ENCODE results near the gene C3orf18.
A peak's percentile ranks its signal among the peaks of the same experiment; 100 is the strongest.

The C3orf18 gene

GRCh38 chr3:50611464-50612233 lies 44.1 kb upstream of the C3orf18 start, which contains the start of gene CISH:
TSS of gene CISH (minus strand) at chr3:50611774. CDS start at chr3:50611650, 124 bp downstream.
- peak; percentile 30; the same call in 1 of the 2 replicates for TF ChIP-seq CTCF (IDR thresholded peaks at IDR 0.05)

GRCh38 chr3:50610992-50611463 lies 43.5 kb upstream of the C3orf18 start:
- no peak for TF ChIP-seq CTCF (IDR thresholded peaks at IDR 0.05)

GRCh38 chr3:50610181-50610971 lies 42.8 kb upstream of the C3orf18 start:
- TF ChIP-seq CTCF (IDR thresholded peaks at IDR 0.05) = no peak

- TF ChIP-seq CTCF (IDR thresholded peaks at IDR 0.05) = no peak
These were observed 42.2 kb upstream of the C3orf18 start for GRCh38 chr3:50609763-50610085.

GRCh38 chr3:50609071-50609762 lies 41.7 kb upstream of the C3orf18 start:
- TF ChIP-seq CTCF (IDR thresholded peaks at IDR 0.05) = no peak

- no peak for TF ChIP-seq CTCF (IDR thresholded peaks at IDR 0.05)
These were observed 40.7 kb upstream of the C3orf18 start for GRCh38 chr3:50608278-50608677.

GRCh38 chr3:50607271-50608091 lies 39.9 kb upstream of the C3orf18 start:
- no peak for TF ChIP-seq CTCF (IDR thresholded peaks at IDR 0.05)

Data from LNCAP (cell line).